Neural crest cell (in vitro differentiated cells): ENCODE results near the gene ESR1. TPM values are rescaled to one million over a fixed set of nuclear protein-coding genes. Genes with fewer than 3 reads are reported as not detected.

Source experiments
- DNase-seq: peaks from one replicate; pipeline ENCODE4 v3.0.0; 2021; ENCODE audit warnings: low read depth, mixed read lengths, low spot score
- H3K27ac Mint-ChIP-seq: one replicate; pipeline ENCODE4 v1.8.0; 2021; ENCODE audit warnings: mild to moderate bottlenecking, mixed read lengths; ENCODE audit not compliant: unreplicated experiment
- H3K27me3 Mint-ChIP-seq: 2 replicates; pipeline ENCODE4 v1.8.0; 2021; ENCODE audit warnings: low read depth, mild to moderate bottlenecking, mixed read lengths
- H3K36me3 Mint-ChIP-seq: 2 replicates; pipeline ENCODE4 v1.8.0; 2021; ENCODE audit warnings: low read depth, mild to moderate bottlenecking, mixed read lengths
- H3K4me1 Mint-ChIP-seq: 2 replicates; pipeline ENCODE4 v1.8.0; 2021; ENCODE audit warnings: mixed read lengths
- H3K4me3 Mint-ChIP-seq: one replicate; pipeline ENCODE4 v1.8.0; 2021; ENCODE audit warnings: mild to moderate bottlenecking, mixed read lengths
- H3K9me3 Mint-ChIP-seq: 2 replicates; pipeline ENCODE4 v1.8.0; 2021; ENCODE audit warnings: mixed read lengths
- total RNA-seq: library from RNA; stranded (reverse); gene quantifications from 2 replicates; pipeline ENCODE4 v1.2.1, GENCODE V29; 2021
- TF ChIP-seq, protein P1 (sequence below): fragments of 200-600 bp; sonication (generic); conservative IDR thresholded peaks from 2 replicates; pipeline ENCODE4 v1.5.0; 2021; ENCODE audit warnings: antibody characterized with exemption, mild to moderate bottlenecking

The ESR1 gene
- total RNA-seq, 1 donor from 2014 or later = not detected

DNA sequence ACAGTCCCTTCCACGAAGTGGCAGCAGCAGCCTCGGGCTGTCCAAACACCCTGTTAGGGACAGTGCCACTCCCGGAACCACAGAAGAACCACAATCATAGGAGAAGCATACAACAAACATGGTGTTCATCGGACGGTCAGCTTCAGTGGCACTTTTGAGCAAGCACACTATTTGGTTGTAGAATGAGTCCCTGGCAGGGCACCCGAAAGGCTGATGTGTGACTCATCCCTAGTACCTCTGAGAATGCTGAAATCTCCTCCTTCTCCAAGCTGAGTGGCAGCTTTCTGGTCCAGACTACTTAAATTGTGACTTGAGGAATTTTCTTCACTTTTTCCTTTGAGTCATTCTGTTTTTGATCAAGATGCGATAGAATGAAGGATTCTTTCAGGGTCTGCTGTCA lies 282.5 kb downstream of the ESR1 start:
- H3K27ac Mint-ChIP-seq = no peak overlapping the region
- no peak overlapping the region for H3K4me3 Mint-ChIP-seq

DNA sequence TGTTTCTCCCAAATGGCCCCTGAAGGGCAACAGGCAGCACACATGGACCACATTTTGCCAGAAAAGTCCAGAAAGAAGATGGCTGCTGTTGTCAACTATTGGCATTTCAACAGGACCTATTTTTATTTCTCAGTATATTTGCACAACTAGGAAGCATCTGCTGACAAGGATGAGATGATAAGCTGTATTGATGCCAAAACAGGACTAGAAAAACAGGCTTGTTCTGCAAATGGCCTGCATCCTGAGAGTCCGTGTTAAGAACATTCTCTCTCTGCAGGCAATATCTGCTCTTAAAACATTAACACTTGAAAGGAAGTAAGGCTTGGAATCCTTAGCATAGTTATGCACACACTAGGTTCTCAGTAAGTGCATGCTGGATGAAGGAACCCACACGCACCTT lies 283.7 kb downstream of the ESR1 start:
- Mint-ChIP-seq H3K4me3 (no peak overlapping the region), H3K36me3 (no peaks in the 10 kb centered on the region), H3K9me3 (peaks cover 2% of the 10 kb centered on the region), H3K4me1 (no peaks in the 10 kb centered on the region), H3K27me3 (no peaks in the 10 kb centered on the region), H3K27ac (no peak overlapping the region)
- TF ChIP-seq, protein P1, sequence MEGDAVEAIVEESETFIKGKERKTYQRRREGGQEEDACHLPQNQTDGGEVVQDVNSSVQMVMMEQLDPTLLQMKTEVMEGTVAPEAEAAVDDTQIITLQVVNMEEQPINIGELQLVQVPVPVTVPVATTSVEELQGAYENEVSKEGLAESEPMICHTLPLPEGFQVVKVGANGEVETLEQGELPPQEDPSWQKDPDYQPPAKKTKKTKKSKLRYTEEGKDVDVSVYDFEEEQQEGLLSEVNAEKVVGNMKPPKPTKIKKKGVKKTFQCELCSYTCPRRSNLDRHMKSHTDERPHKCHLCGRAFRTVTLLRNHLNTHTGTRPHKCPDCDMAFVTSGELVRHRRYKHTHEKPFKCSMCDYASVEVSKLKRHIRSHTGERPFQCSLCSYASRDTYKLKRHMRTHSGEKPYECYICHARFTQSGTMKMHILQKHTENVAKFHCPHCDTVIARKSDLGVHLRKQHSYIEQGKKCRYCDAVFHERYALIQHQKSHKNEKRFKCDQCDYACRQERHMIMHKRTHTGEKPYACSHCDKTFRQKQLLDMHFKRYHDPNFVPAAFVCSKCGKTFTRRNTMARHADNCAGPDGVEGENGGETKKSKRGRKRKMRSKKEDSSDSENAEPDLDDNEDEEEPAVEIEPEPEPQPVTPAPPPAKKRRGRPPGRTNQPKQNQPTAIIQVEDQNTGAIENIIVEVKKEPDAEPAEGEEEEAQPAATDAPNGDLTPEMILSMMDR = no peak
- no peak for DNase-seq

More for the DNA sequence above, 282.5 kb downstream of the ESR1 start:
- H3K36me3 Mint-ChIP-seq = no peaks in the 10 kb centered on the region
- no peak for DNase-seq
- peaks cover 2% of the 10 kb centered on the region for H3K9me3 Mint-ChIP-seq
- H3K27me3 Mint-ChIP-seq = no peaks in the 10 kb centered on the region
- TF ChIP-seq, protein P1 = no peak
- no peaks in the 10 kb centered on the region for H3K4me1 Mint-ChIP-seq

DNA sequence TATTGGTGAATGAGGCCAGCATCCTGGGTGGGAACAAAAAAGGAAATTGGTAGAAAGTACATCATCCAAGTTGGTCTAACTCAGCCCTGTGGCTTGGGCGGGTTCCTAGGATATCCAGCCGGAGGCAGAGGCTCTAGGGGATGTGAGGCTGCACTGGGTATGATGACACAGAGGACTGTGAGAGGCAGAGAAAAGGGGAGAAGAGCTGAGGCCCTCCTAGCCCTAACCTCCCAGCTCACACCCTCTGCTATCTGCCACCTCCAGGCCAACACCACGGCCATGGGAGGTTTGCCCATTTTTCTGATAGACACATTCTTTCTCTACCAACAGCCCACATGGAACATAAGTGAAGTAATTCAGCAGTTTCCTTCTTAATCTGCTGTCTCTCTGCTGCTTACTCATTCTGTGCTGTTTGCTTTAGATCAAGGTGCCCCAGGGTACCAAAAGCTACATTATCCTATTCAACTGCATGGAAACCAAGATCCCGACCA lies 284.4 kb downstream of the ESR1 start:
- TF ChIP-seq, protein P1 = no peak
- H3K27me3 Mint-ChIP-seq = no peaks in the 10 kb centered on the region
- H3K4me3 Mint-ChIP-seq = no peak overlapping the region
- no peak overlapping the region for H3K27ac Mint-ChIP-seq
- DNase-seq = no peak
- peaks cover 2% of the 10 kb centered on the region for H3K9me3 Mint-ChIP-seq
- H3K4me1 Mint-ChIP-seq = no peaks in the 10 kb centered on the region
- no peaks in the 10 kb centered on the region for H3K36me3 Mint-ChIP-seq

DNA sequence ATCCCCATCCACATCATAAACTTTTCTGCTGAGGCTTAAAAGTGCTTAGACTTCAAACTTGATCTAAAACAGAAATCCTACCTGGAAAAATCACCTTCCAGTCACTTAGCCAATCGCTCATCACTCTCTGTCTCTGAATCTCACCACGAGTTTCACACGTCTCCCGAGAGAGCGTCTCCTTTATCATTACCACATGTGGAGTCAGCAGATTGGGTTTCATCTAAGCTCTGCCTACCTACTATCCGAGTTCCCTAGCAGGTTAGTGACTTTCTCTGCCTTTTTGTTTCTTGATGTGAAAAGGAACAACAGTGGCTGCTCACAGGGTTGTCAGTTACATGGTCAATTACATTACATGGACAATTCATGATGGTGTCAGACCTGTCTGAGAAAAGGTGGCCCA lies 286.2 kb downstream of the ESR1 start:
- Mint-ChIP-seq H3K9me3 (peaks cover 2% of the 10 kb centered on the region), H3K36me3 (no peaks in the 10 kb centered on the region), H3K27me3 (no peaks in the 10 kb centered on the region), H3K4me3 (no peak overlapping the region), H3K27ac (no peak overlapping the region), H3K4me1 (no peaks in the 10 kb centered on the region)
- DNase-seq = no peak
- TF ChIP-seq, protein P1 = no peak

DNA sequence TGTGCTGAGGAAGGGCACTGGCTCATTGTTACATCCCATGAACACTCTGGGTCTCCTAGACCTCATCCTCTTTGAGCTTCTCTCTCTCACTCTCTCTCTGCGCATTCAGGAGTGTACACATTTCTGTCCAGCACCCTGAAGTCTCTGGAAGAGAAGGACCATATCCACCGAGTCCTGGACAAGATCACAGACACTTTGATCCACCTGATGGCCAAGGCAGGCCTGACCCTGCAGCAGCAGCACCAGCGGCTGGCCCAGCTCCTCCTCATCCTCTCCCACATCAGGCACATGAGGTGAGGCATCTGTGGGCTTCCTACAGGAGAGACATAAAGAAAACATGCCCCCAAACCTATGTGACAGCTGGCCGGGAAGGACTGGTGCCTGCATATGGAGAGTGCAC lies 286.8 kb downstream of the ESR1 start:
- no peaks in the 10 kb centered on the region for H3K36me3 Mint-ChIP-seq
- H3K4me3 Mint-ChIP-seq = no peak overlapping the region
- TF ChIP-seq, protein P1 = no peak
- no peaks in the 10 kb centered on the region for H3K27me3 Mint-ChIP-seq
- no peak overlapping the region for H3K27ac Mint-ChIP-seq
- peaks cover 2% of the 10 kb centered on the region for H3K9me3 Mint-ChIP-seq
- no peak for DNase-seq
- no peaks in the 10 kb centered on the region for H3K4me1 Mint-ChIP-seq
